Colonic mucosa (tissue), 4 donors: ENCODE measurements around the gene SHANK2. TPM values are rescaled to one million over a fixed set of nuclear protein-coding genes. Genes with fewer than 3 reads are reported as not detected.

Experiments used
- DNase-seq: peaks from one replicate; pipeline ENCODE4 v3.0.0-alpha.2; 2020
- H3K27ac ChIP-seq: fragments of 200-600 bp; one replicate; pipeline ENCODE4 v1.8.0; 2021
- H3K27me3 ChIP-seq: fragments of 200-600 bp; one replicate; pipeline ENCODE4 v1.8.0; 2021
- H3K36me3 ChIP-seq: fragments of 200-600 bp; one replicate; pipeline ENCODE4 v1.8.0; 2021
- H3K4me1 ChIP-seq: fragments of 200-600 bp; one replicate; pipeline ENCODE4 v1.8.0; 2021; ENCODE audit warnings: mild to moderate bottlenecking
- H3K4me3 ChIP-seq: fragments of 200-600 bp; one replicate; pipeline ENCODE4 v1.8.0; 2021
- H3K9ac ChIP-seq, 2 donors: one replicate each; pipeline ENCODE4 v1.7.0; 2013; ENCODE audit warnings: control low read depth in 2 of 2, low read depth in 2 of 2, low read length in 2 of 2
- H3K9me3 ChIP-seq: fragments of 200-600 bp; one replicate; pipeline ENCODE4 v1.8.0; 2021
- intact Hi-C: fragments of 100-400 bp; cut with DNase I; formaldehyde crosslinking; loops from one replicate; pipeline ENCODE4 v1.14.1; 2022
- total RNA-seq, 2 donors: library from RNA; stranded (reverse); fragmentation: NEBNext Ultra II Directional in 1 of 2; extraction: Animal tissue kit (Norgen Biotek cat#: 25700) in 1 of 2; gene quantifications; one replicate each; pipeline ENCODE4 v1.2.1, GENCODE V29; 2021
- TF ChIP-seq, protein P1 (sequence below): fragments of 200-600 bp; IDR thresholded peaks from one replicate; pipeline ENCODE4 v1.8.0; 2022; ENCODE audit warnings: antibody characterized with exemption, mild to moderate bottlenecking
- donor health status: healthy.
- donor health status: DM: no; HTN: no; CAD: no.
- donor health status: DM: no; HTN: no; CAD: no.

Gene SHANK2
- total RNA-seq, 2 donors from 2014 or later = 26.0 to 38.1 TPM

DNA sequence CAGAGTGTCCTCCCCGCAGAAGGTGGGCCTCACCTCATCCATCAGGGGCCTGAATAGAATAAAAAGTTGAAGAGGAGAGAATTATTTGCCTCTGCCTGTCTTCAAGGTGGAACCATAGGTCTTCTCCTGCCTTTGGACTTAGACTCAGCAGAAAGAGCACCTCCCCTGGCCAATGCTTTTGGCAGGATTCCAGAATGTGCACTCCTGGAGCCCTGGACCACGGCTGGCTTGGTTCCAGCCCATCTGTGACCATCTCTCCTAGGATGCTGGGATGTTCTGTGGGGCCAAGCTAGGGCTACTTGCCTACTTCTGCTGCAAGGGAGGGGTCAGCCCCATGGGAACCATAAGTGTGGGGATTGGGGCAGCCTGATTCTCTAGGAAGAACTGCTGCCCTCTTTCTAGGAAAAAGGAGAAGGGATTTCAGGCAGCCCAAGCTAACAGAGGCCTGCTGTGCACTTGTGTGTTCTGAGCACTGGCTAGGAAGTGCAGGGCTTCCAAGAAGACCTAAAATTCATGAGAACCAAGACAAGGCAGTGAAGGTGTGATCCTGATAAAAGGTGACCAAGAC lies 32.2 kb upstream of the SHANK2 start:
- Histone ChIP-seq H3K9me3 (no peaks in the 10 kb centered on the region), H3K4me1 (peaks cover 5% of the 10 kb centered on the region), H3K27ac (peak overlapping the region; percentile 80), H3K36me3 (no peaks in the 10 kb centered on the region), H3K4me3 (peak overlapping the region; percentile 25), H3K9ac (peak overlapping the region; percentile 61 to 87), H3K27me3 (no peaks in the 10 kb centered on the region)
- intact Hi-C loops = no loop called here
- DNase-seq = peak; percentile 76
- TF ChIP-seq, protein P1, sequence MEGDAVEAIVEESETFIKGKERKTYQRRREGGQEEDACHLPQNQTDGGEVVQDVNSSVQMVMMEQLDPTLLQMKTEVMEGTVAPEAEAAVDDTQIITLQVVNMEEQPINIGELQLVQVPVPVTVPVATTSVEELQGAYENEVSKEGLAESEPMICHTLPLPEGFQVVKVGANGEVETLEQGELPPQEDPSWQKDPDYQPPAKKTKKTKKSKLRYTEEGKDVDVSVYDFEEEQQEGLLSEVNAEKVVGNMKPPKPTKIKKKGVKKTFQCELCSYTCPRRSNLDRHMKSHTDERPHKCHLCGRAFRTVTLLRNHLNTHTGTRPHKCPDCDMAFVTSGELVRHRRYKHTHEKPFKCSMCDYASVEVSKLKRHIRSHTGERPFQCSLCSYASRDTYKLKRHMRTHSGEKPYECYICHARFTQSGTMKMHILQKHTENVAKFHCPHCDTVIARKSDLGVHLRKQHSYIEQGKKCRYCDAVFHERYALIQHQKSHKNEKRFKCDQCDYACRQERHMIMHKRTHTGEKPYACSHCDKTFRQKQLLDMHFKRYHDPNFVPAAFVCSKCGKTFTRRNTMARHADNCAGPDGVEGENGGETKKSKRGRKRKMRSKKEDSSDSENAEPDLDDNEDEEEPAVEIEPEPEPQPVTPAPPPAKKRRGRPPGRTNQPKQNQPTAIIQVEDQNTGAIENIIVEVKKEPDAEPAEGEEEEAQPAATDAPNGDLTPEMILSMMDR = no peak

GRCh38 chr11:71283971-71284441 lies 31.6 kb upstream of the SHANK2 start:
- H3K36me3 ChIP-seq = no peaks in the 10 kb centered on the region
- peak overlapping the region; percentile 25 for H3K4me3 ChIP-seq
- peaks cover 5% of the 10 kb centered on the region for H3K4me1 ChIP-seq
- peak overlapping the region; percentile 80 for H3K27ac ChIP-seq
- peak; percentile 96 for DNase-seq
- intact Hi-C loops = no loop called here
- H3K9me3 ChIP-seq = no peaks in the 10 kb centered on the region
- no peaks in the 10 kb centered on the region for H3K27me3 ChIP-seq
- peak overlapping the region; percentile 61 to 87 for H3K9ac ChIP-seq
- TF ChIP-seq, protein P1 = no peak

DNA sequence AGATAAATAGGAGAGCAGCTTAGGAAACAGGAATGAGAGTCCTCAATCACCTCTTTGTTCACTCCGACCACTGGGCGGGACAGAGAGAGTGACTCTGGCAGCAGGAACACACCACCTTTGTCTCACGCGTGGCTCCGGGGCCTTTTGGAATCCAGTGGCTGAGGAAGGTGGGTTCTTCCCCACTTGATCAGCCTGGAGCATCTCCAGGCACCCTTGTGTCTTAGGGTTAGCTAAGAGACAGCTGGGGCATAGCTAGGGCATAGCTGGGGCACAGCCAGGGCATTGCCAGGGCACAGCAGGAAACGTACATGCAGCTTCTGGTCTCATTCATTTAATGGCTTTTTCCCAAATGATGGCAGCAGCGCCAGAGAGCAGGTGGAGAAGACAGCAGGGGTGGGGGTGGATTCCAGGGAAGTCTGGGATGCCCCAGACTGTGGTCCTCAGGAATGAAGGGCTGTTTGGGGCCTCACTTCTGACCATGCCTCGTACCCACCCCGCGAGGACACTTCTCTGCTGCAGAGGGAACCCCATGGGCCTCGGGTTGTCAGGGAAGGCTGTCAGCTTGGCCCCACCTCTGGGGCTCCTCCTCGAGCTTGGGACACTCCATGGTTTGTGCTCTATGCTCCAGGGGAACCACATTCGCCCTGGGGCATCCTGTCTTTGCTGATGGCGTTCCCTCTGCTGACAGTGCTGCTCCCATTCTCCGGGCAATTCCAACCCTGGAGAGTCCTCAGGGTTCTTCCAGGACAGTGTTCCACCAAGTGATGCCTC lies 30.4 kb upstream of the SHANK2 start:
- Histone ChIP-seq H3K9me3 (no peaks in the 10 kb centered on the region), H3K27me3 (no peaks in the 10 kb centered on the region), H3K4me1 (peaks cover 5% of the 10 kb centered on the region), H3K27ac (peak overlapping the region; percentile 80), H3K36me3 (no peaks in the 10 kb centered on the region), H3K4me3 (no peak overlapping the region), H3K9ac (peak overlapping the region; percentile 29 to 52)
- TF ChIP-seq, protein P1 = no peak
- peak; percentile 60 for DNase-seq
- intact Hi-C loops = no loop called here

GRCh38 chr11:71281831-71282230 lies 29.5 kb upstream of the SHANK2 start:
- H3K27me3 ChIP-seq = no peaks in the 10 kb centered on the region
- peak; percentile 41 for DNase-seq
- peaks cover under 1% of the 10 kb centered on the region for H3K4me1 ChIP-seq
- peak overlapping the region in 1 of 2 donors; percentile 66 for H3K9ac ChIP-seq
- intact Hi-C loops = no loop called here
- H3K4me3 ChIP-seq = no peak overlapping the region
- TF ChIP-seq, protein P1 = no peak
- no peaks in the 10 kb centered on the region for H3K9me3 ChIP-seq
- peak overlapping the region; percentile 80 for H3K27ac ChIP-seq
- no peaks in the 10 kb centered on the region for H3K36me3 ChIP-seq

- H3K27me3 ChIP-seq = no peaks in the 10 kb centered on the region
- no peak overlapping the region for H3K27ac ChIP-seq
- no peaks in the 10 kb centered on the region for H3K9me3 ChIP-seq
- intact Hi-C loops = no loop called here
- H3K9ac ChIP-seq = no peak overlapping the region
- no peaks in the 10 kb centered on the region for H3K36me3 ChIP-seq
- no peak for DNase-seq
- TF ChIP-seq, protein P1 = no peak
- H3K4me1 ChIP-seq = no peaks in the 10 kb centered on the region
- no peak overlapping the region for H3K4me3 ChIP-seq
These were observed 28.8 kb upstream of the SHANK2 start for GRCh38 chr11:71281204-71281603.
